Raji (cell line): ENCODE measurements around the gene VCL.

Source experiments
- POLR2A ChIP-seq: IDR thresholded peaks from 2 replicates; pipeline ENCODE4 v1.6.1; 2011; ENCODE audit warnings: low read depth, low read length, control low read depth; ENCODE audit not compliant: insufficient read depth

VCL gene

DNA sequence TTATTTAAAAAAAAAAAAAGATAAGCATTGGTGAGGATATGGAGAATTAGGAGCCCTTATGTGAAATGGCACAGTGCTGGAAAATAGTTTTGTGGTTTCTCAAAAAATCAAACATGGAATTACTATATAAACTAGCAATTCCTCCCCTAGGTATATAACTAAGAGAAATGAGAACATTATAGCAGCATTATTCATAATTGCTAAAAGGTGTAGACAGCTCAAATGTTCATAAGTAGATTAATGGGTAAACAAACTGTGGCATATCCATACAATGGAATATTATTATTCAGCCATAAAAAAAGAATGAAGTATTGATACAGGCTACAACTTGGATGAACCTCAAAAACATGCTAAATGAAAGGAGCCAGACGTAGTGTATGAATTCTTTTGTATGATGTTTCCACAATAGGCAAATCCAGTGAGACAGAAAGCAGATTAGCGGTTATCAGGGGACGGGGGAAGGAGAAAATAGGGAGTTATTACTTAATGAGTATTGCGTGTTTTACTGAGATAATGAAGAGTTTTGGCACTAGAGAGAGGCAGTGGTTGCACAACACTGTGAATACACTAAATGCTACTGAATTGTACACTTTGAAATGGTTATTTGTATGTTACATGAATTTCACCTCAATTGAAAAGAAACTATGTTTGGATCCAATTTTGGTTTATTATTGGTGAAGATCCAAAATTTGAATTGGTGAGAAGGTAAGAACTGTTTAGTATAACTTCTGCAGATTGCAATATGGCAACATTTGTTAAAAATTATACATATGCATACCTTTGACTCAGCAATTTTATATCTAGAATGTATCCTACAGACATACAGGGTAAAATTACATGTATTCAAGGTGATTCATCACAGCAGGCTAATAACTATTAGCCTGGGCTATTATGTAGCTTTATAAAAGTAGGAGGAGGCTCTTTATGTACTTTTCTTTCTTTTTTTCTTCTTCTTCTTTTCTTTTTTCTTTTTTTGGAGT lies 69.7 kb downstream of the VCL start:
- TF ChIP-seq POLR2A, result no peak

DNA sequence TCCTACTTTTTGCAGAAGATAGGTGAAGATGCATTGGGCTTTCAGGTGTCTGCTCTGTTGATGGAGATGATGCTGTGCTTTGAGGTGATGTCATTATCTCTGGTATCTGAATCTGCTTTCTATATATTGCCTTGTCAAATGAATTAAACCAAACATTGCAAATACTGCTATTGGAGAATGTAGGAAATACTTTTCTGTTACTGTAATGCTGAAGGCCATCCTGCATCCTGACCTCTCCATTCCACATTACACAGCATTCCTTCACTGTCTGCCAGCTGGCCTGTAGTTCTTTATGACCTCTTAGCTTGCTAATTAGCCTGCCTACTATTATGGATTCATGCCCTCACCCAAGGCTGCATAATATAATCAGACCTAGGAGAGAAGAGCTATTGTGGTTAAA lies 73.2 kb downstream of the VCL start:
- TF ChIP-seq POLR2A, result no peak

- no peak for TF ChIP-seq POLR2A
Observed at GRCh38 chr10:74072503-74072902, 74.6 kb downstream of the VCL start.

DNA sequence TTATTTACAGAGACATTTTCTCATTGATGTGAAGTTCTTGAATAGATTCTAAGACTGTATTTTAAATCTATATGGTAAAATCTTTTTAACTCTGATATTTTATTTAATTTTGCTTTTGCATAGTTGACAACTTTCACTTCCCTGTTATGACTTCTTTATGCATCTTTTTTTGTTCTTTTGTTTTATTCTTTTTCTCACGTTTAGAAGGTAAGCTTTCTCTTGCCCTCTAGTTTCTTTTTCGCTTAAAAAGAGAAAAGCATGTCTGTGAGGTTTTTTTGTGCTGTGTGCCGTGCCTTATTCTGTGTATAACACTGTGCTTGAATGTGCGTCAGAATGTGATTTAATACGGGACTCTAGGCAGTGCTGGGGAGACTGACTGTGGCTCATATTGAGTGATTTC lies 78.0 kb downstream of the VCL start:
- TF ChIP-seq POLR2A, result no peak

- no peak for TF ChIP-seq POLR2A
Observed at GRCh38 chr10:74076961-74077360, 79.0 kb downstream of the VCL start.

DNA sequence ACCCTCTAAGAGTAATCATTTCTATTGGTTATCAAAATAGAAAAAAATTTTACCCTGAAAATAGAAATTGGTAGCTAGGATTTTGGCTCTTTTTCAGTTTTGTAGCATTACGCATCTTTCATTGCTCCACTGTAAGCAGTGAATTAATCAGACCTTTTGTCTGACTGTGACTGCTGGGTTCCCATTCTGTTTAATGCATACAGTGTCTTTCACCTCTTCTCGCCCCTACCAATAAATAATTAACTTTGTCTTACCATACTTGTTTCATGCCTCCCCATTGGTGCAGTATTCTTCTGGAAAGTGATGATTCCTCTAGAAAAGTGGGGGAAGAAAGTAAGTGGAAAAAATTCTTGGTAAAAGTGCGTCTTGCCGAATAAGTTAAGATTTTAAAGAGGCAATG lies 79.5 kb downstream of the VCL start:
- TF ChIP-seq POLR2A, result no peak

- TF ChIP-seq POLR2A, result no peak
Observed at GRCh38 chr10:74078037-74078436, 80.1 kb downstream of the VCL start.

GRCh38 chr10:74079028-74079935 lies 81.4 kb downstream of the VCL start:
- no peak for TF ChIP-seq POLR2A

DNA sequence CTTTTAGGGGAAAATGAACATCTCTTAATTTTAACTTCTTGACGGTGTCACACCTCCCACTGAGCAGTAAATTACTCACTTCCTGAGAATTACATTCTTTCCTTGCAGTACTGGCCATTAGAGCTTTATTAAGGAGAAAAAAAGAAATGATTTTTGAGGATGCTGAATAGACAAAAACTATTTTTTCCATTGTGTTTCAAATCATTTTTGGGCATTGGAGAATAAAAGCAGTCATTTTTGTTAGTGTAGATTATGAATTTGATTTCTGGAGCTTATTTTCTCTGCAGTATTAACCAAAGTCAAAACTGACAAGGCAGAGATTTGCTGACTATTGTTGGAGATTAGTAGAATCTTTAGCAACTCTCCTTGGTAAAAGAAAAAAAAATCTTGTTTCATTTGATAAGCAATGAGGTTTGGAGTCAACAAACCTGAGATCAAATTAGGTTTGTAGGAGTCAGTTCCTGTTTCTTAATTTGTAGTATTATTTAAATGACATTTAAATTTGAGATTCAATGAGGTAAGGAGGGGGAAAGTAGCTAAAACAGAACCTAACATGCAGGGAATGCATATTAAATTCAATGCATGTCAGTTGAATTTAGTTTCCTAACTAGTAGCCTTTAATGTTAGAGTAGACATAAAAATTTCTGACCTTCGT lies 82.1 kb downstream of the VCL start:
- TF ChIP-seq POLR2A, result no peak

GRCh38 chr10:74081192-74081803 lies 83.4 kb downstream of the VCL start:
- no peak for TF ChIP-seq POLR2A

- TF ChIP-seq POLR2A, result no peak
Observed at GRCh38 chr10:74081941-74082718, 84.2 kb downstream of the VCL start.

DNA sequence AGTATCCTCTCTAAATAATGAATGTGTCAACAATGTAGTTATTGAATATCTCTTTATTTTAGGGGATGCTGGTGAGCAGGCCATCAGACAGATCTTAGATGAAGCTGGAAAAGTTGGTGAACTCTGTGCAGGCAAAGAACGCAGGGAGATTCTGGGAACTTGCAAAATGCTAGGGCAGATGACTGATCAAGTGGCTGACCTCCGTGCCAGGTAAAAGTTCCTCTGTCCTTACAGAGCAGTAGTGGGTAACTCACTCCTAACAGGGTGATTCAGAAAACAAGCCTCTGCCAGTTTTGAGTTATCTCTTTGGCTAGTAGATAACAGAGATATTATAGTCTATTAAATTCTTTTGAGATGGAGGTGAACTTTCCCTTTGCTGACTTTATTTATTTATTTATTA lies 85.4 kb downstream of the VCL start:
- TF ChIP-seq POLR2A, result no peak

DNA sequence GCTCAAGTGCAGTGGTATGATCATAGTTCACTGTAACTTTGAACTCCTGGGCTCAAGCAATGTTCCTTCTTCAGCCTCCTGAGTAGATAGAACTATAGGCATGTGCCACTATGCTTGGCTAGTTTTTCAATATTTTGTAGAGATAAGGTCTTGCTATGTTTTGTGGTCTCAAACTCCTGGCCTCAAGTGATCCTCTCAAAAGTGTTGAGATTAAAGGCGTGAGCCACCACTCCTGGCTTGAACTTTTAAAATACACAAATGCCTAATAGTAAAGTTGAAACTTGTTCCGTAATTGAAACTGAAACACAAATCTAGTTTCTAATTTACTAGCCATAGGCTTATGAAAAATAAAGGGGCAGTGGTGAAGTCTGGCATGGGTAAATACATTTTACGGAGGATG lies 87.0 kb downstream of the VCL start:
- TF ChIP-seq POLR2A, result no peak

- no peak for TF ChIP-seq POLR2A
Observed at GRCh38 chr10:74086317-74086716, 88.4 kb downstream of the VCL start.
